GM23338 (cell line): ENCODE data around the gene ZNRF2. TPM values are rescaled to one million over a fixed set of nuclear protein-coding genes. Genes with fewer than 3 reads are reported as not detected.

Experiments used
- ATAC-seq: fragments of 200-7000 bp; cut with Tn5 transposase; 3 replicates; pipeline ENCODE4 v1.9.1; 2020
- DNase-seq: peaks from one replicate; pipeline ENCODE4 v3.0.0-alpha.2; 2015; ENCODE audit warnings: low spot score
- H2AFZ ChIP-seq: fragments of 200-600 bp; sonication (generic); 2 replicates; pipeline ENCODE4 v1.8.0; 2016; ENCODE audit warnings: antibody characterized with exemption, mild to moderate bottlenecking, moderate library complexity
- H3F3A ChIP-seq: fragments of 200-600 bp; sonication (generic); replicated peaks from 2 replicates; pipeline ENCODE4 v1.8.0; 2017; ENCODE audit warnings: antibody characterized with exemption, mixed run types, low read depth
- H3K27ac ChIP-seq: fragments of 200-600 bp; sonication (generic); 2 replicates; pipeline ENCODE4 v1.6.1; 2016; ENCODE audit warnings: low read depth
- H3K27me3 ChIP-seq: fragments of 200-600 bp; sonication (generic); 2 replicates; pipeline ENCODE4 v1.8.0; 2016; ENCODE audit warnings: mild to moderate bottlenecking, mixed run types, moderate library complexity; ENCODE audit not compliant: insufficient read depth
- H3K36me3 ChIP-seq: fragments of 200-600 bp; sonication (generic); 2 replicates; pipeline ENCODE4 v1.8.0; 2016; ENCODE audit warnings: mild to moderate bottlenecking; ENCODE audit not compliant: insufficient read depth
- H3K4me1 ChIP-seq: fragments of 200-600 bp; sonication (generic); 2 replicates; pipeline ENCODE4 v1.8.0; 2016; ENCODE audit warnings: mild to moderate bottlenecking, moderate library complexity; ENCODE audit not compliant: insufficient read depth
- H3K4me2 ChIP-seq: fragments of 200-600 bp; sonication (generic); 2 replicates; pipeline ENCODE4 v1.7.1; 2017; ENCODE audit warnings: mixed run types
- H3K4me3 ChIP-seq: fragments of 200-600 bp; sonication (generic); 2 replicates; pipeline ENCODE4 v1.6.1; 2016; ENCODE audit warnings: mixed run types
- H3K79me2 ChIP-seq: fragments of 200-600 bp; sonication (generic); replicated peaks from 2 replicates; pipeline ENCODE4 v1.8.0; 2017; ENCODE audit warnings: mild to moderate bottlenecking; ENCODE audit not compliant: insufficient read depth
- H3K9me2 ChIP-seq: fragments of 200-600 bp; sonication (generic); 2 replicates; pipeline ENCODE4 v1.8.0; 2017; ENCODE audit not compliant: insufficient read depth
- H4K20me1 ChIP-seq: fragments of 200-600 bp; sonication (generic); replicated peaks from 2 replicates; pipeline ENCODE4 v1.8.0; 2017; ENCODE audit warnings: mild to moderate bottlenecking; ENCODE audit not compliant: insufficient read depth
- H3K27ac Mint-ChIP-seq: 2 replicates; pipeline ENCODE4 v1.8.0; 2020; ENCODE audit warnings: inconsistent platforms, mild to moderate bottlenecking, moderate library complexity, mixed read lengths
- H3K27me3 Mint-ChIP-seq: 3 replicates; pipeline ENCODE4 v1.8.0; 2022; ENCODE audit warnings: low read depth, mild to moderate bottlenecking, moderate library complexity, mixed read lengths, inconsistent platforms; ENCODE audit not compliant: insufficient read depth, poor library complexity
- H3K36me3 Mint-ChIP-seq: 3 replicates; pipeline ENCODE4 v1.8.0; 2021; ENCODE audit warnings: low read depth, mild to moderate bottlenecking, inconsistent platforms, moderate library complexity, mixed read lengths
- H3K4me1 Mint-ChIP-seq: 3 replicates; pipeline ENCODE4 v1.8.0; 2020; ENCODE audit warnings: mild to moderate bottlenecking, inconsistent platforms, mixed read lengths
- H3K4me3 Mint-ChIP-seq: 3 replicates; pipeline ENCODE4 v1.8.0; 2021; ENCODE audit warnings: moderate library complexity, mild to moderate bottlenecking, inconsistent platforms, mixed read lengths
- H3K9me3 Mint-ChIP-seq: 3 replicates; pipeline ENCODE4 v1.8.0; 2020; ENCODE audit warnings: moderate library complexity, mild to moderate bottlenecking, inconsistent platforms, mixed read lengths
- CREB1 ChIP-seq: fragments of 250-450 bp; sonication (Bioruptor Pico); IDR thresholded peaks from 2 replicates; pipeline ENCODE4 v1.5.0; 2020; ENCODE audit warnings: low read depth, mild to moderate bottlenecking, moderate library complexity
- EZH2 ChIP-seq: fragments of 200-600 bp; sonication (generic); IDR thresholded peaks from one replicate; pipeline ENCODE4 v1.8.0; 2017; ENCODE audit warnings: antibody characterized with exemption, mild to moderate bottlenecking, low read depth; ENCODE audit not compliant: unreplicated experiment
- JUNB ChIP-seq: IDR thresholded peaks from one replicate; pipeline ENCODE4 v1.6.1; 2016; ENCODE audit warnings: antibody characterized with exemption; ENCODE audit not compliant: unreplicated experiment
- NANOG ChIP-seq: IDR thresholded peaks from 2 replicates; pipeline ENCODE4 v1.6.1; 2016; ENCODE audit warnings: antibody characterized with exemption, borderline replicate concordance
- POLR2AphosphoS5 ChIP-seq: IDR thresholded peaks from 2 replicates; pipeline ENCODE4 v1.6.1; 2016; ENCODE audit warnings: antibody characterized with exemption, low read depth
- STAT1 ChIP-seq: IDR thresholded peaks from one replicate; pipeline ENCODE4 v1.6.1; 2016; ENCODE audit warnings: antibody characterized with exemption; ENCODE audit not compliant: unreplicated experiment
- ZNF114 ChIP-seq: fragments of 250-450 bp; sonication (Bioruptor Pico); IDR thresholded peaks from 2 replicates; pipeline ENCODE4 v1.5.0; 2020; ENCODE audit warnings: mild to moderate bottlenecking, moderate library complexity
- ZNF331 ChIP-seq: fragments of 250-450 bp; sonication (Bioruptor Pico); IDR thresholded peaks from 2 replicates; pipeline ENCODE4 v1.5.0; 2020; ENCODE audit warnings: low read depth, mild to moderate bottlenecking, moderate library complexity
- polyA plus RNA-seq: library from polyadenylated mRNA; unstranded; fragments of >200 nt; fragmentation: Nextera tagmentation; extraction: Ambion mirVana; gene quantifications from 2 replicates; pipeline ENCODE4 v1.2.1, GENCODE V29; 2016
- total RNA-seq: library from RNA; depleted of rRNA; stranded (reverse); fragments of >200 nt; shearing (Covaris generic); gene quantifications from 2 replicates; pipeline ENCODE4 v1.2.3, GENCODE V29; 2014
- TF ChIP-seq, protein P1 (sequence below): IDR thresholded peaks from 2 replicates; pipeline ENCODE4 v1.6.1; 2016; ENCODE audit warnings: antibody characterized with exemption
- TF ChIP-seq, protein P2 (sequence below): IDR thresholded peaks from one replicate; pipeline ENCODE4 v1.6.1; 2018; ENCODE audit warnings: antibody characterized with exemption; ENCODE audit not compliant: unreplicated experiment

ZNRF2 gene
- total and polyA plus RNA-seq, 2 experiments from 2014 or later = 6.0 to 34.7 TPM

DNA sequence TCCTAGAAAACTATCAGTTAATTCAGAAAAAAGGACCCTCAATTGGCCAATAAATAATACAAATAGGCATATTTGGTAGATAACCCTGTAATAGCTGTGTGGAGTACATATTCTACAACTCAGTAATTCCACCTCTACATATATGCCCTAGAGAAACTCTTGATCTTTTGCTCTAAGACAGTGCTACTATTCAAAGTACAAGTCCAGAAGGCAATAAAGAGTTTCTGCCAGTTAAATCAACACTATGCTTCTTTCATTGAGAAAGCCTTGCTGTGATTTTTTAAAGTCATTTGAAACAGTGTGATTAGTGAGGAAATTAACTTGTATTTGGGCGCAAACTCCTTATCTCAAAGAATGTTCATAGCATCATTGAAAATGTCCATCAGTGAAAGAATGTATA lies 75.6 kb downstream of the ZNRF2 start (continued):
- TF ChIP-seq JUNB = no peak
- TF ChIP-seq CREB1 (CRISPR knock-in tag) = no peak
- no peak for TF ChIP-seq ZNF331 (CRISPR knock-in tag)

DNA sequence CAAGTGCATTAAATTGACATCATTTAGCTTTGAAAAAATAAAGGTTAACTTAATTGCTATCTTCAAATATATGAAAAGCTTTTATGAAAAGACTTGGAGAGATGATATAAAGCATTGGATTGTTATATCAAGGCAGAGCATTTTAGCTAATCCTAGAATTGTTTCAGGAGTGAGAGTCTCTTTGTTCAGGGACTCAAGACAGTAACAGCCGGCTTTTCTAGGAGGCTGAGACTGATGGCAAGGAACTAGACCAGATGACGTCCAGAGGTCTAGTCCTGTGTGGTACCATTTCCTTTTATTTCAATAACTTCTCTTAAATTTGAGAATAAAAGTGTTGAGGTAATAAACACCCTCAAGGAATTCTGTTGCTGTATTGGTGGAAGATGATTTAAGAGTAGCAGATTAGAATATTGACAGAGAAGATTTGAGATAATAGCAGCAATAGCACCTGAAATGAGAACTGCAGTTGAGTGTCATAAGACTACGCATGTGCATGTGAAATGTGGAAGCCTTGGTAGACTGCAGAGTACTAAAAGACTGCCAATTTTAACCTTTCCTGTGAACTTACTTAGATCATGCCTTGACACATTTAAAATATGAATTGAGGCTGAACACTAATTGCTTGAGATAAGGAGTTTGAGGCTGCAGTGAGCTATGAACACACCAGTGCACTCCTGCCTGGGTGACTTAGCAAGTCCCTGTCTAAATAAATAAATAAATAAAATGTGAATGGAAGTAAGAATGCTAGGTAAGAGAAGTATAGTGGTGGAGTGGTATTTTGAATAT lies 79.6 kb downstream of the ZNRF2 start:
- Mint-ChIP-seq H3K27ac (no peak overlapping the region), H3K4me1 (peaks cover 12% of the 10 kb centered on the region), H3K4me3 (no peak overlapping the region), H3K36me3 (no peaks in the 10 kb centered on the region), H3K9me3 (no peaks in the 10 kb centered on the region), H3K27me3 (no peaks in the 10 kb centered on the region)
- Histone ChIP-seq H3K4me2 (no peak overlapping the region), H3K27me3 (no peaks in the 10 kb centered on the region), H3K4me3 (no peak overlapping the region), H3K27ac (no peak overlapping the region), H3K4me1 (peaks cover 13% of the 10 kb centered on the region), H4K20me1 (no peaks in the 10 kb centered on the region), H3K36me3 (no peaks in the 10 kb centered on the region), H2AFZ (no peak overlapping the region), H3K79me2 (no peaks in the 10 kb centered on the region), H3F3A (no peaks in the 10 kb centered on the region), H3K9me2 (no peaks in the 10 kb centered on the region)
- no peak for ATAC-seq
- no peak for TF ChIP-seq STAT1
- no peak for TF ChIP-seq NANOG
- no peak for TF ChIP-seq POLR2AphosphoS5
- no peak for TF ChIP-seq CREB1 (CRISPR knock-in tag)
- TF ChIP-seq, protein P1, sequence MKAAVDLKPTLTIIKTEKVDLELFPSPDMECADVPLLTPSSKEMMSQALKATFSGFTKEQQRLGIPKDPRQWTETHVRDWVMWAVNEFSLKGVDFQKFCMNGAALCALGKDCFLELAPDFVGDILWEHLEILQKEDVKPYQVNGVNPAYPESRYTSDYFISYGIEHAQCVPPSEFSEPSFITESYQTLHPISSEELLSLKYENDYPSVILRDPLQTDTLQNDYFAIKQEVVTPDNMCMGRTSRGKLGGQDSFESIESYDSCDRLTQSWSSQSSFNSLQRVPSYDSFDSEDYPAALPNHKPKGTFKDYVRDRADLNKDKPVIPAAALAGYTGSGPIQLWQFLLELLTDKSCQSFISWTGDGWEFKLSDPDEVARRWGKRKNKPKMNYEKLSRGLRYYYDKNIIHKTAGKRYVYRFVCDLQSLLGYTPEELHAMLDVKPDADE = no peak
- no peak for DNase-seq

DNA sequence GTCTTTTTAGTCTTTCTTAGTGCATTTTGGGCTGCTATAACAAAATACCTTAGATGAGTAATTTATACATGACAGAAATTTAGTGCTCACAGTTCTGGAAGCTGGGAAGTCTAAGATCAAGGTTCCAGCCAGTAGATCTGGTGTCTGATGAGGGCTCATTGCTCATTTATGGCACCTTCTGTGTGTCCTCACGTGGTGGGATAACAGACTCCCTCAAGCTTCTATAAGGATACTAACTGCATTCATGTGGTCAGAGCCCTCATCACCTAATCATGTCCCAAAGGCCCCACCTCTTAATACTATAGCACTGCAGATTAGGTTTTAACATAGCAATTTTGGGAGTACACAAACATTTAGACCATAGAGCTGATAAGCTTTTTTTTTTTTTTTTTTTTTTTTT lies 80.4 kb downstream of the ZNRF2 start:
- H3K27me3 Mint-ChIP-seq = no peaks in the 10 kb centered on the region
- ATAC-seq (no peak), DNase-seq (no peak)
- H3K27ac ChIP-seq = no peak overlapping the region
- H3F3A ChIP-seq = no peaks in the 10 kb centered on the region
- peaks cover 11% of the 10 kb centered on the region for H3K4me1 Mint-ChIP-seq
- H3K79me2 ChIP-seq = no peaks in the 10 kb centered on the region
- H2AFZ ChIP-seq = no peak overlapping the region
- H3K27me3 ChIP-seq = no peaks in the 10 kb centered on the region
- no peak overlapping the region for H3K4me2 ChIP-seq
- H3K9me3 Mint-ChIP-seq = no peaks in the 10 kb centered on the region
- no peaks in the 10 kb centered on the region for H3K36me3 Mint-ChIP-seq
- no peaks in the 10 kb centered on the region for H3K9me2 ChIP-seq
- no peaks in the 10 kb centered on the region for H4K20me1 ChIP-seq
- peaks cover 12% of the 10 kb centered on the region for H3K4me1 ChIP-seq
- H3K4me3 Mint-ChIP-seq = no peak overlapping the region
- H3K4me3 ChIP-seq = no peak overlapping the region
- no peak overlapping the region; the same call in 1 of the 2 replicates for H3K27ac Mint-ChIP-seq
- no peak for TF ChIP-seq CREB1 (CRISPR knock-in tag)
- TF ChIP-seq, protein P1 = no peak
- no peak for TF ChIP-seq ZNF114 (CRISPR knock-in tag)
- no peak for TF ChIP-seq EZH2
- TF ChIP-seq JUNB = no peak
- TF ChIP-seq, protein P2, sequence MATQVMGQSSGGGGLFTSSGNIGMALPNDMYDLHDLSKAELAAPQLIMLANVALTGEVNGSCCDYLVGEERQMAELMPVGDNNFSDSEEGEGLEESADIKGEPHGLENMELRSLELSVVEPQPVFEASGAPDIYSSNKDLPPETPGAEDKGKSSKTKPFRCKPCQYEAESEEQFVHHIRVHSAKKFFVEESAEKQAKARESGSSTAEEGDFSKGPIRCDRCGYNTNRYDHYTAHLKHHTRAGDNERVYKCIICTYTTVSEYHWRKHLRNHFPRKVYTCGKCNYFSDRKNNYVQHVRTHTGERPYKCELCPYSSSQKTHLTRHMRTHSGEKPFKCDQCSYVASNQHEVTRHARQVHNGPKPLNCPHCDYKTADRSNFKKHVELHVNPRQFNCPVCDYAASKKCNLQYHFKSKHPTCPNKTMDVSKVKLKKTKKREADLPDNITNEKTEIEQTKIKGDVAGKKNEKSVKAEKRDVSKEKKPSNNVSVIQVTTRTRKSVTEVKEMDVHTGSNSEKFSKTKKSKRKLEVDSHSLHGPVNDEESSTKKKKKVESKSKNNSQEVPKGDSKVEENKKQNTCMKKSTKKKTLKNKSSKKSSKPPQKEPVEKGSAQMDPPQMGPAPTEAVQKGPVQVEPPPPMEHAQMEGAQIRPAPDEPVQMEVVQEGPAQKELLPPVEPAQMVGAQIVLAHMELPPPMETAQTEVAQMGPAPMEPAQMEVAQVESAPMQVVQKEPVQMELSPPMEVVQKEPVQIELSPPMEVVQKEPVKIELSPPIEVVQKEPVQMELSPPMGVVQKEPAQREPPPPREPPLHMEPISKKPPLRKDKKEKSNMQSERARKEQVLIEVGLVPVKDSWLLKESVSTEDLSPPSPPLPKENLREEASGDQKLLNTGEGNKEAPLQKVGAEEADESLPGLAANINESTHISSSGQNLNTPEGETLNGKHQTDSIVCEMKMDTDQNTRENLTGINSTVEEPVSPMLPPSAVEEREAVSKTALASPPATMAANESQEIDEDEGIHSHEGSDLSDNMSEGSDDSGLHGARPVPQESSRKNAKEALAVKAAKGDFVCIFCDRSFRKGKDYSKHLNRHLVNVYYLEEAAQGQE = no peak
- TF ChIP-seq NANOG = no peak
- H3K36me3 ChIP-seq = no peaks in the 10 kb centered on the region
